GM18951 (cell line): ENCODE data around the gene TAF6L.
"Not testable (repeated sequence)": the region's sequence is repeated elsewhere in the genome, so short reads cannot be mapped to it uniquely, and the experiment has no call there.

ENCODE experiments used
- POLR2A ChIP-seq: IDR thresholded peaks from 4 replicates; pipeline ENCODE4 v1.6.1; 2011; ENCODE audit warnings: mild to moderate bottlenecking; ENCODE audit not compliant: insufficient read length, insufficient read depth; ENCODE audit errors: extremely low read depth
- in situ Hi-C: fragments of 300-500 bp; cut with MboI; formaldehyde crosslinking; loops from one replicate; pipeline ENCODE4 v1.12.0; 2022; ENCODE audit warnings: low sequenced_read_pairs, mixed read lengths, inconsistent platforms; ENCODE audit not compliant: unreplicated experiment

TAF6L gene

DNA sequence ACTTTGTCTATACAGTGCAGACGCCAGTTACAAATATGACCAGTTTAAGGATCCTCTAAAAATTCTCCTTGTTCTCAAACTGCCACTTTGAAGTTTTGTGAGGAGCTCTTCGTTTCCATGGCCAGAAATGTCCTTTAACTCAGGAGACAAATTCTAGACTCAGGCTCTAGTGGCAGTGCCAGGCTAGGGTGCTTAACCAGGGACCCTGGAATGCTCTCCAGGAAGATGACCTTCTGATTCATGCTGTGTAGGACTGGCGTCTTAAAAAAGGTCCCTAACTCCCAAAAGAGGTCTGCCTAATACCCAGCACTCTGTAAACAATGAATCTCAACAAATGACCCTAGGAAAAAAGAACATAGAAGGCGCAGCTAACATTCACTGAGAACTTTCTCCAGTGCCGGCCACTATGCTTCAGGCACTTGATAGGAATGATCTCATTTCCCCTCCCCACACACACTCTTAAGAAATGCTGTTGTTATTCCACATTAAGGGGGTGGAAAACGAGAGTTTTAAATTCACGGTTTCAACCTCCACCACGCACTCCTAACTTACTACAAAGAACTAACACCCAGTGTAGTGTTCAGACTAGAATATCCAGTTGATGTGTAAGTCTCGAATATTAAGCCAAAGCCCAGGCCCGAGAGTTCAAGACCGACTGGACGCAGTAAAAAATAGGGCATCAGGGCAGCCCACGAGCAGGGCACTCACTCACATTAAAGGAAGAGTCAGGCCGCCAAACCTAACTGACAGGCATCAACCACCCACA lies 33.3 kb downstream of the TAF6L start:
- no peak for TF ChIP-seq POLR2A
- in situ Hi-C loops: no loop called here

DNA sequence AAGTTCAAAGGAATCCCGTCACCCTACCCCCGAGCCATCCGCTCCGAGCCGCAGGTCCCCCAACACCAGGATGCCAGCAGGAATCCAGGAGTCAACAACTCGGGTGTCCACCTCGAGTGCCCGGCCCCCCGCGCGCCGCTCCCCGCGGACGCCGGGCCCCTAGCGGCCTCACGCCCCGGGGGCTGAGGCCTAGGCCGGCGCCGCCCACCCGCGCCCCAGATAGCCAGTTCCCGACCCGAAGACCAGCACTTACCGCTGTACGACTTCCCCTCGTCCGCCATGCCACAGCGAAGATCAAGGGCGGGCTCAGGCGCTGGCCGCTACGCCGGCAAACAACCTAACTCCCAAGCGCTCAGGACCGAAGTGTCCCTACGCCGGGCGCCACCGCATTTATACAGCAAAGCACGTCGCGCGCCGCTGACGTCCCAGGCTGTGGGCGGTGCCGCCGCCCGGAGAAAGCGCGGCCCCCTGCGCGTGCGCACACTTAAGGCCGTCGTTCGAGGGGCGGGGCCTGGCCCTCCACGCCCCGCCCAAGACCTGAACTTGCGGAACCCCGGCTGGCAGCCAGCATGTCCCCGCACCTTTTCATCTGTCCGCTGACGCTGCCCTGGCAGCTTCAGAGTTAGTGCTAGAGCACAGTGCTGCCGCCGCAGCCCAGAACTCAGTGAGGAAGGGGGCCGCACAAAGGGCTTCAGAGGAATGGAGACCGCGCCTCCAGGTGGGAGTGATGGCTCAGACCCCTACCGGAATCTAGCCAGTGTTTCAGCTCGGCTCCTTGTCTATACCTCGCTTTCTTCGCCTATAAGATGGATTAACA lies 34.1 kb downstream of the TAF6L start, which contains the start of gene NXF1:
Gene NXF1 (minus strand): TSS at position 365 of the 817 bp plus-strand sequence. CDS start 84 bp downstream, at position 281.
- in situ Hi-C loops: no loop called here
- TF ChIP-seq POLR2A: peak; percentile 100

DNA sequence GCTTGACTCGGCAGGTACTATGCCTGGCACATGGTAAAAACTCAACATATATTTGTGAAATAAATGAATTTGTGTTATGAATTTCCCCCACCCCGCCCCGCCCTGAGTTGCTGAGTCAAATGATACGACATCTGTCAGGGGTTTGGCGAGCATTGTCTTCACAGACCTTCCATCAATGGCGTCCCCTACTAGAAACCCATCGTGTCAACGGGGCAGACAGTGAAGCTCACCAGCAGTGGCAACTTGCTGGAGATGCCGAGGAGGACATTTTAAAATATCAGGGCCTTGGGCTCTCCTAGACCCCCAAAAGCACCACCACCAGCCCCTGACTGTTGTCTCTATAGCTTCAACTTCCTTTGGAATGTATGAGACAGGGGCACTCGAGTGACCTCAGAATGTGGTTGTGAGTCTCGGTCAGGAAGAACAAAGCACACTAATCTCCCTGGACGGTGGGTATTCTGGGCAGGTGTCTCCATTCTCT lies 34.8 kb downstream of the TAF6L start:
- TF ChIP-seq POLR2A: no peak
- in situ Hi-C loops: no loop called here

DNA sequence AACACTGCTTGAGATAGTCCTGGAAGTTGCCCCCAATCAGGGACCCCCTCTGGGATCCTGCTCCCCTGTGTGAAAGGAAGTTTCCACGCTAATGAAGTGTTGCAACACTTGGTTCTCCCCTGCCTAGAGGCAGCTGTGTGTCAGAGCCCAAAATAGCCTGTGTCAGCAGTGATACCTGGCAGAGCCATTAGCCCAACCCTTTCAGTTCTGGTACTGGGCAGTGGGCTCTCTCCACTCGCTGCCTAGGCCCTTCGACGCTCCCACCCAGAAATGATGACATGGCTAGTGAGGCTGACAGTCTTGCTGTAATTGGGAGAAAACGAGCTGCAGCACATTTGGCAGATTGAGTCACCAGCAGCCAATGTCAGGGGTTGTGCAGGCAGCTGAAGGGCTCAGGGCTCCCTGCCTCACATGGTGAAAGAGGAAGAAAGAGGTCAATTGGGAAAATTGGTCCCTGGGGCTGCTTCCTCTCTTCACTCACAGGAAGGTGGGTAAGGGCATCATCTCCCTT lies 35.5 kb downstream of the TAF6L start:
- TF ChIP-seq POLR2A: no peak
- in situ Hi-C loops: no loop called here

DNA sequence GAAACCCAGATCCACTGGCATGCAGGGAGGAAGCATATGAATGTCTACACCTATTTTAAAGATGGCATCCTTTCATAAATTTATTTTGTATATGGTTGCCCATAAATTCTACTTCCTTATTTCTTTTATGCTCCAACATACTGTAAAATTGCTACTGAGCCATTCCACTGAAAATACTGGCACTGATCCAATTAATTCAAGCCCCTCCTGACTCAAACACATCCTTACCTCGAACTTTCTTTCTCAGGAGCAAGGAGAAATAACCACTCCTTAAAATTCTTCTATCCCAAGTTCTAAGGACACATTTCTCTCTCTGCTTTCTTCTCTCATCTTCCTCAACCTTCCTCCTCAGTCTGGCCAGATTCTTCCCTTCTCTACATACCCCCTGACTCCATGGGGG lies 39.6 kb downstream of the TAF6L start:
- TF ChIP-seq POLR2A: no peak
- in situ Hi-C loops: no loop called here

DNA sequence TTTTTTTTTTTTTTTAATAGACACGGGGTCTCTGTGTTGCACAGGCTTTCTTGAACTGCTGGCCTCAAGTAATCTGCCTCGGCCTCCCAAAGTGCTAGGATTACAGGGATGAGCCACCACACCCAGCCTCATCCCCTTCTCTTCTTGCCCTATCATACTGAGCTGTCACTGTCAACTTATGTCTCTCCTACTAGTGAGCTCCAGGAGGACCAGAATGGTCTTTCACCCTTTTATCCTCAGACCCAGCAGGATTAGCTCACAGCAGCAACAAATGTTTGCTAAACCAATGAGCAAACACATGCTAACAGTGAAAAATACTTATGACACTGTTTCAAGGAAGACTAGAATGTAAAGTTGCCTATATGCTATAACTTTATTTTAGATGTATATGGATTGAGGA lies 40.5 kb downstream of the TAF6L start:
- in situ Hi-C loops: no loop called here

DNA sequence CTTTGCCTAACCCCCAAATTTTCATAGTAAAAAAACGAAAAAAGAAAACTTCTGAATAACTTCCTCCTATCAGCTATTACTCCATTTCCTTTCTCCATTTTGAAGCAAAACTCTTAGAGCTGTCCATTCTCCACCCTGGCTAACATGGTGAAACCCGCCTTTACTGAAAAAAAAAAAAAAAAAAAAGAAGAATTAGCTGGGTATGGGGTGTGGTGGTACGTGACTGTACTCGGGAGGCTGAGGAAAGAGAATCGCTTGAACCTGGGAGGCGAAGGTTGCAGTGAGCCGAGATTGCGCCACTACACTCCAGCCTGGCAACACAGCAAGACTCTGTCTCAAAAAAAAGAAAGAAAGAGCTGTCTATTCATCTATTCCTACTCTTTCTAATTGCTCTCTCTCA lies 45.4 kb downstream of the TAF6L start:
- no peak for TF ChIP-seq POLR2A
- in situ Hi-C loops: no loop called here

More for the DNA sequence above, 40.5 kb downstream of the TAF6L start:
- no peak for TF ChIP-seq POLR2A

DNA sequence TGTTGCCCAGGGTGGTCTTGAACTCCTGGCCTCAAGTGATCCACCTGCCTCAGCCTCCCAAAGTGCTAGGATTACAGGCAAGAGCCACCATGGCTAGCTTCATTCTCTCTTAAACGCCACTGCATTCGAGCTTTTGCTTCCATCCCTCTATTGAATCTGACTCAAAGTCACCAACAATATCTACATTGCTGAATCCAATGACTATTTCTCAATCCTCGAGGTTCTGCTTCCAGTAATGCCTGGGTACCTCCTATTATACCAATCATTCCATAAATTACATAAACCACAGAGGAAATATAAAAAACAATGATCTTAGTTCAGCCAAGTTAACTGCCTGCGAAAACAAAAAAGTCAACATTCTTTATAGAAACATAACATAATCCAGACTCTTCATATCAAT lies 45.9 kb downstream of the TAF6L start:
- in situ Hi-C loops: no loop called here

DNA sequence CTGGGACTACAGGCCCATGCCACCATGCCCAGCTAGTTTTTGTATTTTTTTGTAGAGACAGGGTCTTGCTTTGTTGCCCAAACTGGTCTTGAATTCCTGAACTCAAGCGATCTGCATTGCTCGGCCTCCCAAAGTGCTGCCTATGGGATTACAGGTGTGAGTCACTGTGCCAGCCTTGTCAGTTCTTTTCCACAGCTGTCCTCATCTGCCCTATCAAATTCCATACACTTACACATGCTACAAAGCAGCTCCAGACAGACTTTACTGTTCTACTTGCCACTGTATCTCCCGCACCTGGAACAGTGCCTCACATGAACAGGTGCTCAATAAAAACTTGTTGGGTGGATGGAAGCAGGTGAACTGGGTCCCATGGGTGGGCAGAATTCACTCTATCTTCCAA lies 52.5 kb downstream of the TAF6L start:
- no peak for TF ChIP-seq POLR2A
- in situ Hi-C loops: no loop called here

More for the DNA sequence above, 45.9 kb downstream of the TAF6L start:
- no peak for TF ChIP-seq POLR2A

DNA sequence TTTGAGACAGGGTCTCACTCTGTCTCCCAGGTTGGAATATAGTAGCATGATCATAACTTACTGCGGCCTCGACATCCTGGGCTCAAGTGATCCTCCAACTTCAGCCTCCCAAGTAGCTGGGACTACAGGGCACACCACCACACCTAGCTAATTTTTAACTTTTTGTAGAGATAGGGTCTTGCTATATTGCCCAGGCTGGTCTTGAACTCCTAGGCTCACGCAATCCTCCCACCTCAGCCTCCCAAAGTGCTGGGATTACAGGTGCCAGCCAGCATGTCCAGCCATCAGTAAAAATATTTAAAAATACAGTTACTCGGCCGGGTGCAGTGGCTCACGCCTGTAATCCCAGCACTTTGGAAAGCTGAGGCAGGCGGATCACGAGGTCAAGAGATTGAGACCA lies 56.9 kb downstream of the TAF6L start:
- in situ Hi-C loops: not testable (repeated sequence)

DNA sequence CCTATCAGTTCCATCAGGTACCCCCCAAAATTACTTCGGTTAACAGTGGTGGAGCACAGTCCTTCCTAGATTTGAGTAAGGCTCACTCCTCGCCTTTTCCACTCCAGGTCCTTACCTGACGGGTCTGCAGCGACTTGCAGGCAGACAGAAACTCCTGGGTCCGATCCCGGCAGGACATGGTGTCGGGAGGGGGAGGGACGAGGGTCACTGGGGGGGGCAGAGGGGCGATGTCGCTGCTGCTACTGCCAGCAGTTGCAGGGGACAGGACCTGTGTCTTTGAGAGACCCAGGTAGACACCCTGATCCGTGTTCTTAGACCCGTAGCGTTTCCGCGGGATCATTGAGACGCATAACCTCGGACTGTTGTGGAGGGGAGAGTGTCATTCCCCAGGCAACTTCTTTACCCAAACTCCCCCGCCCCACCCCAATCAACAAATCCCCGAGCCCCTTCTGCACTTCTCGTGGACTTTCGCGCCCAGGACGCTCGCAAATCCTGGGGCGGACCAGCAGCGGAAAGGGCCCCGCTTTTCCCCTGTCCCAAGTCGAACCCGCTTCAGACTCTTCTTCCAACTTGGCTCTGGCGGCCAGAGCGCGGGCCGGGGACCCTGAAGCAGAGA lies 59.8 kb downstream of the TAF6L start:
- no peak for TF ChIP-seq POLR2A
- in situ Hi-C loops: no loop called here

DNA sequence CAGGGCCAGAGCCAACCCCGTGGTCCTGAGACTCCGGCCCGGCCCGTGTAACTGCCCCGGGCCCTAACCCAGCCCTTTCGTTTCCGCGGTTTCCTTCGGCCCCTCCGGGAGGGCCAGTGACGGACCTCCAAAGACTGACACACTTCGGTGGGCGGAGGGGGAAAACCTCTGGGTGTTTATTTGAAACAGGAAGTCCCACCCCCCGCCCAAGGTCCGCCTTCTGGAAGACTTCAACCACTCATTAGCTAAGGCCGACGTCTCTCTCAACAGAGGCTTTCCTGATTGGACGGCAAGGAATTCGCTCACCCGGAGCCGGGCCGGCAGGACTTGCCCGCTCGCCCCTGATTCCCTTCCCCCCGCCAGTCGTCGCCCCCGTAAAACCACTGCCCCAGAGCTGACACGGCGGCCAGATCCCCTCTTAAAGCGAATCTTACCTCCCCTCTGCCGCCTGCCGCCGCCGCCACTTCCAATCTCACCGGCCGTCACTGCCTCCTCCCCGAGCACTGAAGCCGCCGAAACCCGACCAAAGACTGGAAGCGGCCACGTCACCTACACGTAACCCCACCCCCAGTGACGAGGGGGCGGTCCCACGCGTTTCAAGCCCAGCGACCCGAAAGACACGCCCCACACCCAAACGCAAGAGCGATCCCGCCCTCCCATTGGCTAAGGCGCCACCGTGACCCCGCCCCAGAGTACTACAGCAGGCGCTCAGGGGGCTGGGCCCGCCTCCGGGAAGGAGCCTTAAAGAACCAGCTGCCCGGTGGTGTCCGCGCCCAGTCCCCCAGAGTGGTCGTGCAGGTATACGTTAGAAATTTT lies 60.5 kb downstream of the TAF6L start, which contains the start of gene STX5:
Gene STX5 (minus strand): TSS at position 532 of the 816 bp plus-strand sequence. CDS start 808 bp downstream, outside the sequence.
- TF ChIP-seq POLR2A: peak; percentile 74
- in situ Hi-C loops: no loop called here
